Mesenchymal stem cell (in vitro differentiated cells and primary cell): Measurements from ENCODE around the gene VMP1.

Experiments used
- DNase-seq: peaks from one replicate; pipeline ENCODE4 v3.0.0-alpha.2; 2013
- H2AFZ ChIP-seq: one replicate; pipeline ENCODE4 v1.6.1; 2013; ENCODE audit warnings: low read depth, mild to moderate bottlenecking, control low read depth, inconsistent platforms, low read length, moderate library complexity
- H2AK5ac ChIP-seq: 2 replicates; pipeline ENCODE4 v1.6.1; 2013; ENCODE audit warnings: low read length, moderate library complexity, mild to moderate bottlenecking, inconsistent platforms; ENCODE audit not compliant: severe bottlenecking
- H2BK120ac ChIP-seq: one replicate; pipeline ENCODE4 v1.6.1; 2013; ENCODE audit warnings: low read depth, mild to moderate bottlenecking, inconsistent platforms, low read length, moderate library complexity
- H2BK12ac ChIP-seq, 2 experiments: one replicate each; pipeline ENCODE4 v1.6.1; 2013; ENCODE audit warnings: inconsistent platforms in 2 of 2, low read length in 2 of 2, mild to moderate bottlenecking in 2 of 2, moderate library complexity in 2 of 2, control low read depth in 1 of 2
- H2BK15ac ChIP-seq: one replicate; pipeline ENCODE4 v1.6.1; 2013; ENCODE audit warnings: mild to moderate bottlenecking, low read depth, inconsistent platforms; ENCODE audit not compliant: poor library complexity, severe bottlenecking
- H2BK5ac ChIP-seq: 2 replicates; pipeline ENCODE4 v1.6.1; 2013; ENCODE audit warnings: low read depth, mild to moderate bottlenecking, low read length, control low read depth, inconsistent platforms; ENCODE audit not compliant: poor library complexity, severe bottlenecking
- H3K14ac ChIP-seq, 2 experiments: one replicate each; pipeline ENCODE4 v1.6.1; 2013; ENCODE audit warnings: inconsistent platforms in 2 of 2, low read length in 2 of 2, control low read depth in 1 of 2, mild to moderate bottlenecking in 1 of 2, moderate library complexity in 1 of 2
- H3K18ac ChIP-seq, 2 experiments: one replicate each; pipeline ENCODE4 v1.6.1; 2013; ENCODE audit warnings: inconsistent platforms in 2 of 2, low read length in 2 of 2, control low read depth in 1 of 2, low read depth in 1 of 2, mild to moderate bottlenecking in 1 of 2
- H3K23ac ChIP-seq, 2 experiments: one replicate each; pipeline ENCODE4 v1.6.1; 2013; ENCODE audit warnings: inconsistent platforms in 2 of 2, low read length in 2 of 2, mild to moderate bottlenecking in 2 of 2, moderate library complexity in 2 of 2, control low read depth in 1 of 2
- H3K27ac ChIP-seq: 2 replicates; pipeline ENCODE4 v1.5.1; 2013; ENCODE audit warnings: mild to moderate bottlenecking, moderate library complexity, low read length, control low read depth, inconsistent platforms; ENCODE audit not compliant: poor library complexity, severe bottlenecking
- H3K27me3 ChIP-seq, 2 experiments: 2 replicates each; pipeline versions ENCODE4 v1.6.1 to v1.7.0; 2013; ENCODE audit warnings: low read length in 2 of 2, mild to moderate bottlenecking in 2 of 2, moderate library complexity in 2 of 2, control low read depth in 1 of 2, inconsistent platforms in 1 of 2; ENCODE audit not compliant: control insufficient read depth in 1 of 2, insufficient read depth in 1 of 2
- H3K36me3 ChIP-seq, 2 experiments: 2 replicates each; pipeline versions ENCODE4 v1.6.1 to v1.7.0; 2013; ENCODE audit warnings: low read length in 2 of 2, control low read depth in 1 of 2, inconsistent platforms in 1 of 2, low read depth in 1 of 2, mild to moderate bottlenecking in 1 of 2; ENCODE audit not compliant: insufficient read depth in 2 of 2, control insufficient read depth in 1 of 2
- H3K4ac ChIP-seq, 2 experiments: one replicate each; pipeline ENCODE4 v1.6.1; 2013; ENCODE audit warnings: inconsistent platforms in 2 of 2, low read length in 2 of 2, mild to moderate bottlenecking in 2 of 2, moderate library complexity in 2 of 2, control low read depth in 1 of 2, low read depth in 1 of 2
- H3K4me1 ChIP-seq: 2 replicates; pipeline ENCODE4 v1.6.1; 2013; ENCODE audit warnings: low read depth, low read length, control low read depth; ENCODE audit not compliant: control insufficient read depth, insufficient read depth
- H3K4me2 ChIP-seq: 2 replicates; pipeline ENCODE4 v1.6.1; 2013; ENCODE audit warnings: low read length, mild to moderate bottlenecking, inconsistent platforms; ENCODE audit not compliant: poor library complexity, severe bottlenecking
- H3K4me3 ChIP-seq, 2 experiments: 2 replicates each; pipeline versions ENCODE4 v1.5.1 to v1.7.0; 2013; ENCODE audit warnings: low read length in 2 of 2, mild to moderate bottlenecking in 2 of 2, control low read depth in 1 of 2, low read depth in 1 of 2; ENCODE audit not compliant: insufficient read depth in 1 of 2
- H3K79me1 ChIP-seq: replicated peaks from 2 replicates; pipeline ENCODE4 v1.6.1; 2013; ENCODE audit warnings: mild to moderate bottlenecking, control low read depth, low read length, inconsistent platforms; ENCODE audit not compliant: poor library complexity, severe bottlenecking
- H3K9ac ChIP-seq: 2 replicates; pipeline ENCODE4 v1.7.0; 2013; ENCODE audit warnings: mild to moderate bottlenecking, low read length, moderate library complexity
- H3K9me3 ChIP-seq: 2 replicates; pipeline ENCODE4 v1.7.0; 2013; ENCODE audit warnings: mild to moderate bottlenecking, low read length; ENCODE audit not compliant: control insufficient read depth
- H4K8ac ChIP-seq: one replicate; pipeline ENCODE4 v1.6.1; 2013; ENCODE audit warnings: inconsistent platforms, mild to moderate bottlenecking, low read length, moderate library complexity
- H4K91ac ChIP-seq: one replicate; pipeline ENCODE4 v1.6.1; 2013; ENCODE audit warnings: mild to moderate bottlenecking, low read length, inconsistent platforms
- WGBS: methylation state at CpG from one replicate; pipeline ENCODE4 v1.1.7; 2013; ENCODE audit warnings: mixed read lengths; 5-methylcytosine and 5-hydroxymethylcytosine counted together

Gene VMP1

GRCh38 chr17:59763861-59764260 is 56.4 kb downstream of the VMP1 start:
- H3K18ac ChIP-seq: peak overlapping the region in 1 of 2 experiments; percentile 46
- H2BK5ac ChIP-seq: peak overlapping the region; percentile 99
- H3K4me2 ChIP-seq: no peak overlapping the region
- peaks cover 9% of the 10 kb centered on the region in 2 experiments for H3K36me3 ChIP-seq
- H3K4me1 ChIP-seq: peaks cover 7% of the 10 kb centered on the region
- H4K91ac ChIP-seq: no peak overlapping the region
- H3K27me3 ChIP-seq: no peaks in the 10 kb centered on the region
- no peak overlapping the region for H3K23ac ChIP-seq
- no peak overlapping the region for H2BK120ac ChIP-seq
- no peak overlapping the region for H3K14ac ChIP-seq
- no peaks in the 10 kb centered on the region for H3K9me3 ChIP-seq
- peaks cover 5% of the 10 kb centered on the region for H3K79me1 ChIP-seq
- no peak overlapping the region for H2BK12ac ChIP-seq
- H2AFZ ChIP-seq: no peak overlapping the region
- peak overlapping the region; percentile 98 for H3K27ac ChIP-seq
- peak overlapping the region; percentile 82 for H3K9ac ChIP-seq
- H4K8ac ChIP-seq: no peak overlapping the region
- WGBS: no CpG with 5 or more reads among the region's 1 CpG
- DNase-seq: peak; percentile 79
- peak overlapping the region; percentile 99 for H2AK5ac ChIP-seq
- no peak overlapping the region for H3K4me3 ChIP-seq
- H2BK15ac ChIP-seq: no peak overlapping the region
- H3K4ac ChIP-seq: no peak overlapping the region

DNA sequence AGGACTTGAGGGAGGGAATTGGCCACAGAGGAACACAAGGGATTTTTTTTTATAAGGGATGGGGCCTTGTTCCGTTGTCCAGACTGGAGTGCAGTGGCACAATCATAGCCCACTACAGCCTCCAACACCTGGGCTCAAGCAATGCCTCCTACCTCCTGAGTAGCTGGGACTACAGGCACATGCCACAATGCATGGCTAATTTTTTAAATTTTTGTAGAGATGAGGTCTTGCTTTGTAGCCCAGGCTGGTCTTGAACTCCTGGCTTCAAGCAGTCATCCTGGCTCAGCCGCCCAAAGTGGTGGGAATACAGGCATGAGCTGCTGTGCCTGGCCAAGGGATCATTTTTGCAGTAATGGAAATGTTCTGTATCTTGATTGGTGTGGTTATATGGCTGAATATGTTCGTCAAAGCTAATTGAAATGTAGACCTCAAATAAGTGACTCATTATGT is 56.9 kb downstream of the VMP1 start:
- H3K4me2 ChIP-seq: peak overlapping the region; percentile 37
- peak overlapping the region; percentile 71 for H2BK120ac ChIP-seq
- peak overlapping the region; percentile 35 to 56 for H3K4ac ChIP-seq
- no peak overlapping the region for H3K4me3 ChIP-seq
- H3K14ac ChIP-seq: no peak overlapping the region
- no peaks in the 10 kb centered on the region for H3K27me3 ChIP-seq
- no peak overlapping the region for H2AFZ ChIP-seq
- peak overlapping the region; percentile 99 for H2BK5ac ChIP-seq
- H3K9me3 ChIP-seq: no peaks in the 10 kb centered on the region
- peaks cover 8 to 11% of the 10 kb centered on the region in 2 experiments for H3K36me3 ChIP-seq
- H2BK12ac ChIP-seq: peak overlapping the region; percentile 65 to 97
- H3K4me1 ChIP-seq: peaks cover 7% of the 10 kb centered on the region
- peak overlapping the region in 1 of 2 experiments; percentile 95 for H3K23ac ChIP-seq
- peak overlapping the region; percentile 99 for H2AK5ac ChIP-seq
- peak overlapping the region; percentile 80 for H2BK15ac ChIP-seq
- peak overlapping the region; percentile 98 for H3K27ac ChIP-seq
- peak overlapping the region; percentile 59 for H4K8ac ChIP-seq
- DNase-seq: no peak
- 88% methylated on average over 2 of the region's 3 CpGs for WGBS
- peak overlapping the region; percentile 36 for H4K91ac ChIP-seq
- H3K79me1 ChIP-seq: peaks cover 5% of the 10 kb centered on the region
- peak overlapping the region; percentile 46 to 81 for H3K18ac ChIP-seq
- H3K9ac ChIP-seq: peak overlapping the region; percentile 82

DNA sequence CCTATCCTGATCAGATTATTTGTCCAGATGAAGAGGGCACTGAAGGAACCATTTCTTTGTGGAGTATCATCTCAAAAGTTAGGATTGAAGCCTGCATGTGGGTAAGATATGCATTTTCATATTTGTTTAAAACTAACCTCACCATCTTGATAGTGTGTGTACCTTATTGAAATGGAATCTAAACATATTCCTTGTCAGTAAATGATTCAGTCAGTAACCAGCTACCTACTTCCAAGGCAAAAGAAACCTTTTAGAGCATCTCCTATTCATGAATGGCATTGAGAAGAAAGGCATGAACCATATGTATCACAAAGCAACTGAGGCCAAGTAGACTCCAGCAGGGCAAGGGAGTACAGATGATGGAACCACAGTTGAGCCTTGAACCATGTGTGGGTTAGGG is 57.6 kb downstream of the VMP1 start:
- peak overlapping the region in 1 of 2 experiments; percentile 70 for H3K18ac ChIP-seq
- H3K23ac ChIP-seq: no peak overlapping the region
- no peak overlapping the region for H4K8ac ChIP-seq
- H2BK120ac ChIP-seq: no peak overlapping the region
- H3K36me3 ChIP-seq: peaks cover 8 to 11% of the 10 kb centered on the region in 2 experiments
- no peak overlapping the region for H3K4me3 ChIP-seq
- no peak overlapping the region for H2AFZ ChIP-seq
- H2BK5ac ChIP-seq: no peak overlapping the region
- peaks cover 5% of the 10 kb centered on the region for H3K79me1 ChIP-seq
- peaks cover 7% of the 10 kb centered on the region for H3K4me1 ChIP-seq
- no peak for DNase-seq
- peak overlapping the region; percentile 79 for H3K27ac ChIP-seq
- peak overlapping the region; percentile 89 for H2AK5ac ChIP-seq
- no peak overlapping the region for H3K4ac ChIP-seq
- peak overlapping the region; percentile 27 for H4K91ac ChIP-seq
- H2BK15ac ChIP-seq: no peak overlapping the region
- no peaks in the 10 kb centered on the region for H3K9me3 ChIP-seq
- H3K4me2 ChIP-seq: no peak overlapping the region
- H2BK12ac ChIP-seq: peak overlapping the region; percentile 3 to 98
- no peak overlapping the region for H3K14ac ChIP-seq
- H3K9ac ChIP-seq: no peak overlapping the region
- no peaks in the 10 kb centered on the region for H3K27me3 ChIP-seq

- Histone ChIP-seq H2BK120ac (no peak overlapping the region), H3K4me2 (no peak overlapping the region), H3K14ac (no peak overlapping the region), H3K23ac (no peak overlapping the region), H2BK15ac (no peak overlapping the region), H3K4me3 (no peak overlapping the region), H3K9ac (no peak overlapping the region), H3K27me3 (no peaks in the 10 kb centered on the region), H2AK5ac (no peak overlapping the region), H3K4ac (peak overlapping the region in 1 of 2 experiments; percentile 65), H3K27ac (no peak overlapping the region), H3K18ac (peak overlapping the region; percentile 43 to 62), H2AFZ (no peak overlapping the region), H3K79me1 (peaks cover 9% of the 10 kb centered on the region), H4K8ac (no peak overlapping the region), H2BK12ac (peak overlapping the region in 1 of 2 experiments; percentile 45), H4K91ac (no peak overlapping the region), H3K4me1 (peaks cover 4% of the 10 kb centered on the region), H3K36me3 (peaks cover 8 to 11% of the 10 kb centered on the region in 2 experiments), H3K9me3 (no peaks in the 10 kb centered on the region), H2BK5ac (no peak overlapping the region)
- DNase-seq: peak; percentile 52
- WGBS: 72% methylated on average over 3 of the region's 6 CpGs
These were observed 59.0 kb downstream of the VMP1 start for GRCh38 chr17:59766491-59766890.
